Transverse colon (tissue), 3 donors: ENCODE measurements around the gene RNF10.

ENCODE experiments used
- CTCF ChIP-seq, 5 experiments: fragments of 200-600 bp in 3 of 5; fragments of 450-650 bp in 2 of 5; sonication (generic) in 3 of 5; IDR thresholded peaks; 1 replicate in 2 of 5; 2 replicates in 3 of 5; pipeline ENCODE4 v1.5.1; 2016 to 2017; ENCODE audit warnings: antibody characterized with exemption in 5 of 5, inconsistent platforms in 3 of 5, mild to moderate bottlenecking in 2 of 5, moderate library complexity in 1 of 5
- EP300 ChIP-seq: sonication (generic); formaldehyde crosslinking; IDR thresholded peaks from one replicate; pipeline ENCODE4 v1.6.1; 2017; ENCODE audit warnings: antibody characterized with exemption, low read depth

GRCh38 chr12:120540445-120540844, 6.3 kb downstream of the RNF10 start:
- TF ChIP-seq CTCF (IDR thresholded peaks at IDR 0.05): no peak
- TF ChIP-seq EP300: no peak
